HG03439 (cell line): Measurements from ENCODE around the gene SLC35F3.

ENCODE experiments used
- ATAC-seq: cut with Tn5 transposase; IDR thresholded peaks from one replicate; pipeline ENCODE4 v1.9.1; 2021; ENCODE audit warnings: mild to moderate bottlenecking, moderate library complexity; ENCODE audit not compliant: unreplicated experiment

The SLC35F3 gene

GRCh38 chr1:234216116-234216703 lies 311.7 kb downstream of the SLC35F3 start:
- no peak for ATAC-seq

- ATAC-seq, result no peak
Observed at GRCh38 chr1:234217316-234217840, 312.9 kb downstream of the SLC35F3 start.

GRCh38 chr1:234218078-234218477 lies 313.6 kb downstream of the SLC35F3 start:
- ATAC-seq, result no peak

GRCh38 chr1:234219711-234220110 lies 315.2 kb downstream of the SLC35F3 start:
- no peak for ATAC-seq

- no peak for ATAC-seq
Observed at GRCh38 chr1:234221601-234222000, 317.1 kb downstream of the SLC35F3 start.

- ATAC-seq, result no peak
Observed at GRCh38 chr1:234222561-234223280, 318.2 kb downstream of the SLC35F3 start.

GRCh38 chr1:234226113-234226818 lies 321.8 kb downstream of the SLC35F3 start:
- no peak for ATAC-seq

- no peak for ATAC-seq
Observed at GRCh38 chr1:234226819-234227165, 322.3 kb downstream of the SLC35F3 start.

- ATAC-seq, result no peak
Observed at GRCh38 chr1:234229581-234230387, 325.3 kb downstream of the SLC35F3 start.

- no peak for ATAC-seq
Observed at GRCh38 chr1:234230414-234230862, 326.0 kb downstream of the SLC35F3 start.

GRCh38 chr1:234231061-234231892 lies 326.8 kb downstream of the SLC35F3 start:
- ATAC-seq, result no peak

- no peak for ATAC-seq
Observed at GRCh38 chr1:234231893-234232276, 327.4 kb downstream of the SLC35F3 start.

GRCh38 chr1:234234199-234234598 lies 329.7 kb downstream of the SLC35F3 start:
- ATAC-seq, result no peak

GRCh38 chr1:234235434-234235881 lies 331.0 kb downstream of the SLC35F3 start:
- no peak for ATAC-seq

GRCh38 chr1:234237393-234237792 lies 332.9 kb downstream of the SLC35F3 start:
- ATAC-seq, result no peak

- no peak for ATAC-seq
Observed at GRCh38 chr1:234238060-234238459, 333.6 kb downstream of the SLC35F3 start.

GRCh38 chr1:234239515-234239914 lies 335.0 kb downstream of the SLC35F3 start:
- ATAC-seq, result no peak

- ATAC-seq, result no peak
Observed at GRCh38 chr1:234239936-234240335, 335.5 kb downstream of the SLC35F3 start.

- no peak for ATAC-seq
Observed at GRCh38 chr1:234240680-234241079, 336.2 kb downstream of the SLC35F3 start.

GRCh38 chr1:234241941-234242490 lies 337.5 kb downstream of the SLC35F3 start:
- no peak for ATAC-seq
